ACHN (cell line): ENCODE data around the gene STAC3.

Experiments used
- DNase-seq: peaks from one replicate; pipeline ENCODE4 v3.0.0-alpha.2; 2015
- in situ Hi-C: cut with HindIII; loops from 2 replicates; pipeline ENCODE4 v1.10.0; 2017; ENCODE audit warnings: low sequenced_read_pairs, low pct_ligation_motif_present, low pct_unique_long_range_greater_than_20kb

Gene STAC3

GRCh38 chr12:57203201-57203600 is 47.8 kb downstream of the STAC3 start:
- no peak for DNase-seq
- in situ Hi-C loops: no loop called here

GRCh38 chr12:57202321-57202720 is 48.7 kb downstream of the STAC3 start:
- in situ Hi-C loops: no loop called here
- no peak for DNase-seq

GRCh38 chr12:57201631-57202030 is 49.4 kb downstream of the STAC3 start:
- in situ Hi-C loops: no loop called here
- DNase-seq: no peak

DNA sequence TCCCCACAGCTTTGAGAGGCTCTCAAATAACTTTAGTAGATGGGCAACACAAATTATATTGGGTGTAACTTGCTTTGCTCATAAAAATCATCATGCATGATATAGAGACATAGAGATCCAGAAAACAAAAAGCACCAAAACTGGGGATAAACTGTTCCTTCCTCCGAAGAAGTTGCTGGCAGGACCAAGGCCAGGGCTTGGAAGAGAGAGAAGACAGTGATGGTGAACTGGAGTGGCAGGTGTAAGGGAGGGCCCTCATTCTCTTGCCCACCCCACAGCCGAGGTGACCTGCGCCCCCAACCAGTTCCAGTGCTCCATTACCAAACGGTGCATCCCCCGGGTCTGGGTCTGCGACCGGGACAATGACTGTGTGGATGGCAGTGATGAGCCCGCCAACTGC is 49.8 kb downstream of the STAC3 start:
- no peak for DNase-seq

DNA sequence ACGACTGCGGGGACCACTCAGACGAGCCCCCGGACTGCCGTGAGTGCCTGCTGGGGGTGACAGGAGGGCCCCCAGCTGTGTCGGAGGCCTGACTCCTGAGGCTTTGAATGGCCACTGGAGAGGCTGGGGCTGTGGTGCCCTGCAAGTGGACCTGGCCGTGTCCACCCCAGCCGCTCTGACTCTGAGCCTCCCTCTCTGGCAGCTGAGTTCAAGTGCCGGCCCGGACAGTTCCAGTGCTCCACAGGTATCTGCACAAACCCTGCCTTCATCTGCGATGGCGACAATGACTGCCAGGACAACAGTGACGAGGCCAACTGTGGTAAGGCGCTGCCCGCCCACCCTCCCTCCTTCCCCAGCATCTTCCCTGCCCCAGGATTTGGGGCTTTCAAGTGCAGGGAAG is 50.5 kb downstream of the STAC3 start:
- no peak for DNase-seq

More for the DNA sequence above, 49.8 kb downstream of the STAC3 start:
- in situ Hi-C loops: no loop called here

DNA sequence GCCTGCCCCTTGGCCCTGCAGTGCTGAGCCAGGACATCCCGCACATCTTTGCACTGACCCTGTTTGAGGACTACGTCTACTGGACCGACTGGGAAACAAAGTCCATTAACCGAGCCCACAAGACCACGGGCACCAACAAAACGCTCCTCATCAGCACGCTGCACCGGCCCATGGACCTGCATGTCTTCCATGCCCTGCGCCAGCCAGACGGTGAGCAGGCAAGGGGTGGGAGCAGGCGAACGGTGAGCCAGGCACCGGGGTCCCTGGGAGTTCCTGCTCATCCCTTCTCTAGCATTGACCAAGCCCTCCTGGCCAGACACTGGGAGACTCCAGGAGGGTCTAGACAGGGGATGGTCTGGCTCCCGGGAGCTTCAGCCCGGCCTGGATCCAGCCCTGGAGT is 51.8 kb downstream of the STAC3 start:
- DNase-seq: no peak
- in situ Hi-C loops: no loop called here

More for the DNA sequence above, 50.5 kb downstream of the STAC3 start:
- in situ Hi-C loops: no loop called here

DNA sequence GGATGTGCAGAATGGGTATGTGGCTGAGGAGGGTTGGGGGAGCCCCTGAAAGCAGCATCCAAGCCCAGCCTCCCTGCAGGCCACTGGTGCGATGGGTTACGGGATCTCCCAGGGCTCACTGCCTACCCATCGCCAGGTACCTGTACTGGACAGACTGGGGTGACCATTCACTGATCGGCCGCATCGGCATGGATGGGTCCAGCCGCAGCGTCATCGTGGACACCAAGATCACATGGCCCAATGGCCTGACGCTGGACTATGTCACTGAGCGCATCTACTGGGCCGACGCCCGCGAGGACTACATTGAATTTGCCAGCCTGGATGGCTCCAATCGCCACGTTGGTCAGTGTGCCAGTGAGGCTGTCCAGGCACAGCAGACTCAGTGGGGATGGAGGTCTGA is 52.7 kb downstream of the STAC3 start:
- in situ Hi-C loops: no loop called here
- DNase-seq: no peak

DNA sequence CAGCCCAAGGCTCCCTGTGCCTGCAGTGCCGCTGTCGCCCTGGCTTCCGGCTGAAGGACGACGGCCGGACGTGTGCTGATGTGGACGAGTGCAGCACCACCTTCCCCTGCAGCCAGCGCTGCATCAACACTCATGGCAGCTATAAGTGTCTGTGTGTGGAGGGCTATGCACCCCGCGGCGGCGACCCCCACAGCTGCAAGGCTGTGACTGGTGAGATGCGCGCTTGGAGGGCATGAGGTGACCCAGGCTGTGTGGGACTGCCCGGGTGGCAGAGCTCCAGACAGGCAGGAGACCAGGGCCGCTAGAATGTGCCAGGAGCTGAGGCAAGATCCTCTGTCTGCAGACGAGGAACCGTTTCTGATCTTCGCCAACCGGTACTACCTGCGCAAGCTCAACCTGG is 54.0 kb downstream of the STAC3 start:
- DNase-seq: no peak
- in situ Hi-C loops: no loop called here

DNA sequence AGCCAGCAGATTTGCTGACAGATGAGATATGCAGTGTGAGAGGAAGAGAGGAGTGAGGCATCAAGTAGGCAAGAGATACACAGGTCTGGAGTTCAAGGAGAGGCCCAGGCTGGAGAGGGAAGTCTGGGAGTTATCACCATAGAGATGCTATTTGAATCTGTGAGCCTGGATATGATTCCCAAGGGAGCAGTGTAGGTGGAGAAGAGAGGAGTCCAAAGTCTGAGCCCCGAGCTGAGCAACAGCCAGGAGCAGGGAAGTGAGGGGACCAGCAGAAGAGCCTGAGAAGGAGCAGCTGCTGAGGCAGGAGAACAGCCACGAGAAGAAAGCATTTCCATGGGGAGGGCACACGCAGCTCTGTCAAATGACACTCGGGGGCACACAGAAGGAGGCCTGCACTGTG is 54.5 kb downstream of the STAC3 start:
- in situ Hi-C loops: no loop called here
- DNase-seq: no peak

GRCh38 chr12:57195611-57196371 is 55.2 kb downstream of the STAC3 start:
- in situ Hi-C loops: no loop called here
- DNase-seq: no peak

DNA sequence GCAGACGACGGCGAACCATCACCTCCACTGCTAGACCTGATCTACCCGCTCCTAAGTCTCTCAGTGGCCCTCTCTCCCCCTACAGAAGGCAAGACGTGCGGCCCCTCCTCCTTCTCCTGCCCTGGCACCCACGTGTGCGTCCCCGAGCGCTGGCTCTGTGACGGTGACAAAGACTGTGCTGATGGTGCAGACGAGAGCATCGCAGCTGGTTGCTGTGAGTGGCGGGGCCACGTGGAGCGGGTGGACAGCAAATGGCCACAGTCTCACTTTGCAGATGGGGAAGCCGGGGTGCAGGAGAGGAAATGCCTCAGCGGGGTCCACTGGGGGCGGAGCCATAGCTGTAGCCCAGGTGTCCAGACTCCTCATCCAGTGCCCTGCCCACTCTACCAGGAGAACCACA is 55.8 kb downstream of the STAC3 start:
- in situ Hi-C loops: no loop called here
- no peak for DNase-seq

- in situ Hi-C loops: no loop called here
- DNase-seq: no peak
These were observed 56.7 kb downstream of the STAC3 start for GRCh38 chr12:57194253-57194652.

GRCh38 chr12:57193706-57194245 is 57.2 kb downstream of the STAC3 start:
- in situ Hi-C loops: no loop called here
- no peak for DNase-seq
